GM18868 (cell line): ENCODE results near the gene GTPBP2.
"Not testable (repeated sequence)": the region's sequence is repeated elsewhere in the genome, so short reads cannot be mapped to it uniquely, and the experiment has no call there.

Experiments
- ATAC-seq: cut with Tn5 transposase; IDR thresholded peaks from one replicate; pipeline ENCODE4 v1.9.1; 2021; ENCODE audit warnings: mild to moderate bottlenecking, moderate library complexity; ENCODE audit not compliant: unreplicated experiment

The GTPBP2 gene

GRCh38 chr6:43629104-43629504 lies at the start of gene GTPBP2:
Gene GTPBP2, minus strand, starts transcription at chr6:43629264. Its CDS starts 102 bp downstream, at chr6:43629162.
- peak; percentile 82 for ATAC-seq

DNA sequence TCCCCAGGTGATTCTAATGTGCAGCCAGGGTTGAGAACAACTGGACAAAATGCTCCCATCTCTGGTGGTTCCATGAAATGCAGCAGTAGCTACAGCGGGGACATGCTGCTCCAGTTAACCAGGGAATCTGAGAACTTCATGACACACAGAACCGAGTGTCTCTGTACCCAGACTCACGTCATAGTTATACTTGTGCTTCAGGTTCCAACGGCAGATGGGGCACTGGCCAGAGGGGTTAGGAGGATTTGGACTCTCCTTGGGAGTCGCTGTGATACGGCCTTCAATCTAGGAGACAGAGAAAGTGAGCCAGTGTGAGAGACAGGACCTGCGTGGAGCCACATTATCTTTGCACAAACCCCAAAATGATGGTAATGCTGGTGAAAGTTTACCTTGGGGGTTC lies 49.3 kb upstream of the GTPBP2 start:
- ATAC-seq: no peak

DNA sequence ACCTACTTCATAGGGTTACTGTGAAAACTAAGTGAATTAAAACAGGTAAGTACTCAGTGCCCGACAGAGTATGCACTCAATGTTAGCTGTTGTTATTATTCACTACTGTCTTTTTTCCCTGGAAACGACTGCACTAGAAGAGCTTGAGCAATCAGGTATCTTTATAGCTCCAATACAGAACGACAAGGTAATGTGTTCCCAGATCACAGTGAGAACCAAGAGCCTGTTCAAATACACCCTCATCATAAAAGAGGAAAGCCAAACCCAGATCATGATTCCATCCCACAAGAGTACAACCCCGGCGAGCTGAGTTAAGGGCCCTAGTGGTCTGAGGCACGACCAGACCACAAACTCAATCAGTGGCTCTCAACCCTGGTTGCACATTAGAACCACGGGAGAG lies 48.7 kb upstream of the GTPBP2 start:
- no peak for ATAC-seq

- ATAC-seq: no peak
Observed at GRCh38 chr6:43676962-43677606, 48.0 kb upstream of the GTPBP2 start.

GRCh38 chr6:43674921-43675320 lies 45.9 kb upstream of the GTPBP2 start:
- ATAC-seq: no peak

DNA sequence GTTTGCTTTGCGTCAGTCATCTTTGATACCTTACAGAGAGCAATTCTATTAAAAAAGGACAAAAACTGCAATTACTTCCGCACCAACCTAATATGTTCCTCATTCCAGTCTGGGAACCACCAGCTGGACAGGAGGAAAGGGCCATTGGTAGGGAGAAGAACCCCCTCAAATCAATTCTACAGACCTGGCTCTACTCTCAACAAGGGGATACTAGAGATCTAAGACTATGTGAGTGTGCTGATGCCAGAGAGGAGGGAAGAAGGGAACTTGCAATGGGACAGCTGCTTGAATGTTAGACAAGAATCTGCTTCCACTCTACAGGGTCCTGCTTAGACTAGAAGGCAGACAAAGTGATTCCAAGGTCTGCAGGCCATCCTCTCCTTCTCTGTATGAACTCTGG lies 45.2 kb upstream of the GTPBP2 start:
- ATAC-seq: no peak

DNA sequence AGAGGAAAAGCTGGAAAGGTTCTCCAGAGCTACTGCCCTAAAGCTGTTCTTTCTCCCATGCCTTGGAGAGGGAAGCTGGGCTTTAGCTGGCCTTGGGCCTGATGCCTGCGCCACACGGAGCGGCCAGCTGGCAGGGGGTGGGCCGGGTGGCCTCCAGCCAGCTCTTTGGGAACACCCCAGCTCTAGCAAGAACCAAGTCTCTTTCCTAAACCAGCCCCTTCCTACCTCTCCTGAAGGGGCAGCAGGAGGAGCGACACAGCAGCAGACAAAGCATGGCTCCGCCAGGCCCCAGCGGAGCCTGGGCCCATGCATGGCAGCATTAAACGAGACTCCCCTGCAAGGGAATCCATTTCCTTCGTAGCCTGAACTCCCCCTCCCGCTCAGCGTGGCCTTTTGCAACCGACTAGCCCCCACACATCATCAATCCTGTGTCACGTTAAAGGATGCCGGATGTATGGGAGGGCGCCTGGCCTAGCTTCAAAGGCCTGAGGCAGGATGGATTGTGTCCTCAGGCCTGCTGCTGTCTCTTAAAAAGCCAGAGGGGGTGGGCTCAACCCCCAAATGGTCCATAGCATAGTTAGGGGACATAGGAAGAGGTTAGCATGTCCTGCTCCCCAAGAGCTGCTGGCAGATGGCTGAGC lies 44.5 kb upstream of the GTPBP2 start:
- no peak for ATAC-seq

DNA sequence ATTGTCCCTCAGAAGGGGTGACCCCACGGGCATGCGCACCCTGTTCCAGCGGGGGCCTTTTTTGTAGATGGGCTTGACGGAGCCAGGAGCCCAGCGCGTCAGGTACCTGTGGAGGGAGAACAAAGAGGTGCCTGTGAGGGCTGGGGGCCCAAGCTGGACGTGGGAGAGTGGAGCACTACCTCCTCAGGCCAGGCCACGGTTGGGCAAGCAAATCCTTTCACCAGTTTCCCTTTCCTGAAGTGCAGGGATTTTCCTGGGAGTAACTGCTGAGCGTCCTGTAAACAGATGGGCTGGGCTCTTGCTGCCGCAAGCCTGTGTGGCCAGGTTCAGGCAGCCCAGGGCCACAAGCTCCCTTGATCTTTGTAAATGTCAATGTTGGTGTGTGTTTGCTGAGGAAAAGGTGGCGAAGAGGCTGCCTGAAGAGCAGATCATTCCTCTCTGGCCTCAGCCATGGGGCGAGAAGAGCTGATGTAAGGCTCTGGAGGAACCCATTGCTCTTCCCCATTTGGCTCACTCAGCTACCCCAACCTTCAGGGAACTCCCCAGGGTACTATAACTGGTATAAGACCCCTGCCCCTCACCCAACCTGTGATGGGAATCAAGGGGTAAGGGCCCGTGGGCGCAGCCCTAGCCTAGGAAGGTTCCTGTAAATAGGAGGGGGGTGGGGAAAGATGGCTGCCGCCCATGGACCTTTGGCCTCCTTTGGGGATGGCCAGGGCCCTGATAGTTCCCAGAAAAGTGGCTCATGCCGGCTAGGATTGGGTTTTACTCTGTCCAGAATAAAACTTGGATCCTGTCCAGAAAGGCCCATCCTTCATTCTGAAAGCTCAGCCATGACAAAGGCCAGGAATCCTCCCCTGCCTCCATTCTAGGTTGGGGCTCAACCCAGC lies 43.0 kb upstream of the GTPBP2 start:
- ATAC-seq: no peak

- ATAC-seq: no peak
Observed at GRCh38 chr6:43671011-43671800, 42.1 kb upstream of the GTPBP2 start.

DNA sequence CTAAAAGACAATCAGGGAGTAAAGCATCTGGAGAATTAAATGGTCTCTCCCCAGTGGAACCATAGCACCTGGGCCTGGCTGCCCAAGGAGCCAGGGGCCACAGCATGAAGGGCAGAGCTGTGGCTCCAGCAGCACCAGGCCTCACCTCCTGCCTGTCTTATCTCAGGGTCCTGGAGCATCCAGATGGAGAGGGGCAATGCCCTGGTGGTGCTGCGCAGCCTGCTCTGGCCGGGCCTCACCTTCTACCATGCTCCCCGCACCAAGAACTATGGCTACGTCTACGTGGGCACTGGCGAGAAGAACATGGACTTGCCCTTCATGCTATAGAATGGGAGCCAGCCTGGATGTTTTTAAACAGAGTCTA lies 41.5 kb upstream of the GTPBP2 start:
- no peak for ATAC-seq

DNA sequence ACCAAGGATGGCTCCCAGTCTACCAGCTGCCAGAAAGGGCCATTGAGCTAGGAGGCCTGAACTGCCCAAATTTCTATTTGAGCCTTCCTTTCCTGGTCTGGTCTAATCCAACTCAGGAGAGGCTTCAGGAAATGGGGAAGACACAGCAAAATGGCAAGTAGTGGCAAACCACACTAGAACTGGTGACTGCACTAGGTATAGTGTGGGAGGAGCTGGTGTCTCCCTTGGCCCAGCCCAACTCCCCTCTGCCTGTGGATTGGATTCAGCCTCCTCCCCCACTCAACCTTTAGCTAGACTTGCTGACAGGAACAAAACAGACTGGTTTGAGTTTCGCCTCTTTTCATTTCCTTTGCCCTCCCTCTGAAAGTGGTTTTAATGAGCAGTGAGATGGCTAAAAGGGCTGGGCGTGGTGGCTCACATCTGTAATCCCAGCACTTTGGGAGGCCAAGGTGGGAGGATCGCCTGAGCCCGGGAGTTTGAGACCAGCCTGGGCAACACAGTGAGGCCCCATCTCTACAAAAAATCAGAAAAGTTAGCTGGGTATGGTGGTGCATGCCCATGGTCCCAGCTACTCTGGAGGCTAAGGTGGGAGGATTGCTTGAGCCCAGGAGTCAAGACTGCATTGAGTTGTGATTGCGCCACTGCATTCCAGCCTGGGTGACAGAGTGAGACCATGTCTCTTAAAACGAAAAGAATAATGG lies 41.0 kb upstream of the GTPBP2 start:
- no peak for ATAC-seq

- ATAC-seq: no peak
Observed at GRCh38 chr6:43669050-43669921, 40.2 kb upstream of the GTPBP2 start.

DNA sequence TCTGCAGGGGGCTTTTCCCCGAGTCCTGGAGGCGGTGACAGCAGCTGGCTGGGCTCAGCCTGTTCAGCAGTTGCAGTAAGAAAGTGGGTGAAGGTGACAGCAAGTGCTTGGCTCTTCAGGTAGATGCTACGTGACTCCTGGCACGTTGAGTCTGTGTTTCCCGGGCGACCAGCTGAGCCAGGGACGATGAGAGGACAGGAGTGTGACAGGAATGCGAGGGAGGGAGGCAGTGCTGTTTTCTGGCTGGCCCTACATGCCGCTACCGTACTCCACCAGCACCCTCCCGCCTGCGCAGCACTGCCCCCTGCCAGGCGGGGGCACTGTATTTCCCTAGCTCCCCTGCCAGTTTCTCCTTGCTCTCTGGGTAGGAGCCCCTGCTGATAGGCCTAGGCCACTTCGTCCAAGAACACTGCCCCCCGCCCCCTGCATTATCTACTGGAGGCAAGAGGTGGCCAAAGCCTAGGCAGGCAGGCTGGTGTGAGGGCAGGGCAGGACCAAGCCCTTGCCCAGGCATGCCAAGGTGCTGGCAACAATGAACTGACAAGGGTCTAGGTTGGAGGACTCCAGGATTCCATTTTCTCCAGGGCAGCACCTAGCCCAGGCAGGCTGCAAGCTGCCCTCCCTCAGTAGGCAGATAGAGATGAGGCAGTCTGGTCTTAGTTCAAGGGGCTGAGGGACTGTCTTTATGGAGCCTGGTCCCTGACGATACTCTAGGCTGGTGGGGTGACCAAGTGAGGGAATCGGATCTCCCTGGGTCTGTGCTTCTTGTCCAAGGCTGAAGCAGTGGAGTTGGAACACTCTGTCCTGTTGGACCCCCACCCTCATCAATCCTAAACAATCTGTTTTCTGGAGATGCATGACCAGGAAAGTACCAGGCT lies 39.3 kb upstream of the GTPBP2 start:
- ATAC-seq: peak; percentile 62

DNA sequence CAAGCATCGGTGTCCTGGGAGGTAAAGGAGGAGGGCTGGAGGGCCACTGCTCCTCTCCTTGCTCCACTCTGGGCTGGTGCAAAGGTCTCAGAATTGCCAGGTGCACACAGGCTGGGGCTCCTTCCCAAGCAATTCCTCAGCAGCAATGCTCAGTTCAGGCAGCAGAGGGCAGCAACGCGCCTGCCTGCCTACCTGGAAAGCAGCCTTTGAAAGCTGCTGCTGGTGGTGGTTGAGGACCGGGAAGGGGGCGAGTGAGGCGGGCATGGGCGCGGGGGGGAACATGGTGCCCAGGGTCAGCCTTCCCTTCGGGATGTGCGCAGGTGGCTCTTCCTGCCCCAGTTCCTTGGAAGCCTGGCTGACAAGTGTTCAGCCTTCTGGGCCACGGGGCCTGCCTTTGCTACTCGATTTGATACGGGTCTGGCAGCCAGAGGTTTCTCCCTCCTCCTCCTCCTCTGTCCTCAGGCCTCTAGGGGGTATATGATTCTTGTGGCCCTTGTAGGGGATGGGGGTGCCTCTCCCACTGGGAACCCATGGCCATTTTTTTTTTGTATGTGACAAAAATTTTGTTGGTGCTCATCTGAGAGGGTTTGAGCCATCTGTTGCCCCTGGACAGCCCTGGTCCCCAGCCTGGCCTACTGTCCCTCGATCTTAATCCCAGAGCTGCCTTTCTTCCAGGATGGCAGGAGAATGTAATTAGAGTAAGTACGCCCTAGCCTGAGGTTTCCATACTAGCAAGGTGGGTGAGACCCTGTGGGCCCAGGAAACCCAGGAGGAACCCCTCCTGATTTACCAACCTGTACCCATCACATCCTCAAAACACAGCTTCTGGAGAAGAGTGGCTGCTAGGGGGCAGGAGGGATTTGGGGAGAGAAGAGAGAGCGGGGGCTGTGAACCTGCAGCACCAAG lies 38.4 kb upstream of the GTPBP2 start:
- peak; percentile 40 for ATAC-seq

DNA sequence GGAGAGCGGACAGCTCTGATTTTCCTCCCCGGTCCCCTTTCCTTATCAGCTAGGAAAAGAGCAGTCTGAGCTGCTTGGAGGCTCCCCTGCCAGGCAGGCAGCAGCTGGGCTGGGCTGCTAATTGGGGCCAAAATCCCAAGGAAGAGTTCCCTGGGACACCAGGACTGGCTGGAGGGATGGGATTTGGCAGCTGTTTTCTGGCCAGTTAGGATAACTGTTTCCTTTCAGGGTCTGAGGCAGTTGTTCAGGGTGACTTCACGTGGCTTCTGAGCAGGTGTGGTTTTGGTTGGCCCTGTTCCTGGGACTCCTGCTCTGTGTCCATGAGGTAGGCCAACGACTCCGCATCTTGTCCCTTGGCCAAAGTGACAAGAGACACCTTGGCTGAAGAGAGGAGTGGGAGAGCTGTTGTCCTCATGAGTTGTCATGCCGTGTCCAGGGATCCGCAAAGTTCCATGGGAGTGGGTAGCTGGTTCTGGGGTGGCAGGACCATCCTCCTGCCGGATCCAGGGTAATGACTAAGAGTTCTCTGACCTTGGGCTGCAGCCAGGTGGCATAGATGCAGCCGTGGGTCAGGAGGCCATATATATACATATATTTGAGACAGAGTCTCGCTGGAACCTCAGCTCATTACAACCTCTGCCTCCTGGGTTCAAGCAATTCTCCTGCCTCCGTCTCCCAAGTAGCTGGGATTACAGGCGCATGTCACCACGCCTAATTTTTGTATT lies 37.3 kb upstream of the GTPBP2 start:
- no peak for ATAC-seq

GRCh38 chr6:43665376-43665775 lies 36.3 kb upstream of the GTPBP2 start:
- ATAC-seq: no peak

- not testable (repeated sequence) for ATAC-seq
Observed at GRCh38 chr6:43662948-43663347, 33.9 kb upstream of the GTPBP2 start.
